DND-41 (cell line): ENCODE data around the gene CIC.
A peak's percentile ranks its signal among the peaks of the same experiment; 100 is the strongest.

Experiments used
- ATAC-seq: fragments of 200-7000 bp; cut with Tn5 transposase; 3 replicates; pipeline ENCODE4 v1.9.1; 2021; ENCODE audit warnings: low read depth; ENCODE audit not compliant: insufficient read depth
- DNase-seq: peaks from one replicate; pipeline ENCODE4 v3.0.0-alpha.2; 2020
- H2AFZ ChIP-seq: 2 replicates; pipeline ENCODE4 v1.6.0; 2012; ENCODE audit warnings: low read depth, low read length
- H3K27ac ChIP-seq: 2 replicates; pipeline ENCODE4 v1.5.1; 2012; ENCODE audit warnings: low read length, inconsistent platforms
- H3K27me3 ChIP-seq: fragments of 200-600 bp; sonication (generic); 2 replicates; pipeline ENCODE4 v1.6.0; 2012; ENCODE audit warnings: low read length, mild to moderate bottlenecking, inconsistent platforms; ENCODE audit not compliant: insufficient read depth, poor library complexity
- H3K36me3 ChIP-seq: 2 replicates; pipeline ENCODE4 v1.5.1; 2012; ENCODE audit warnings: low read length, inconsistent platforms; ENCODE audit not compliant: insufficient read depth
- H3K4me1 ChIP-seq: 2 replicates; pipeline ENCODE4 v1.5.1; 2012; ENCODE audit warnings: mild to moderate bottlenecking, low read length; ENCODE audit not compliant: insufficient read depth
- H3K4me2 ChIP-seq: 2 replicates; pipeline ENCODE4 v1.6.0; 2012; ENCODE audit warnings: mild to moderate bottlenecking, moderate library complexity, low read length, inconsistent platforms; ENCODE audit not compliant: insufficient read depth
- H3K4me3 ChIP-seq, 2 experiments: fragments of 200-600 bp in 1 of 2; shearing (Covaris generic) in 1 of 2; 2 replicates each; pipeline ENCODE4 v1.5.1; 2012 to 2016; ENCODE audit warnings: inconsistent platforms in 2 of 2, low read length in 2 of 2, mild to moderate bottlenecking in 2 of 2, low read depth in 1 of 2, moderate library complexity in 1 of 2
- H3K79me2 ChIP-seq: 2 replicates; pipeline ENCODE4 v1.6.0; 2012; ENCODE audit warnings: low read length, inconsistent platforms; ENCODE audit not compliant: insufficient read depth
- H3K9ac ChIP-seq: 2 replicates; pipeline ENCODE4 v1.6.0; 2012; ENCODE audit warnings: low read depth, mild to moderate bottlenecking, inconsistent platforms, low read length, moderate library complexity
- H3K9me3 ChIP-seq: 2 replicates; pipeline ENCODE4 v1.5.1; 2012; ENCODE audit warnings: low read length, moderate library complexity, mild to moderate bottlenecking, inconsistent platforms; ENCODE audit not compliant: insufficient read depth, severe bottlenecking
- H4K20me1 ChIP-seq: 2 replicates; pipeline ENCODE4 v1.6.0; 2012; ENCODE audit warnings: low read length; ENCODE audit not compliant: insufficient read depth
- CTCF ChIP-seq: IDR thresholded peaks from 2 replicates; pipeline ENCODE4 v1.5.1; 2012; ENCODE audit warnings: borderline replicate concordance, low read length, moderate library complexity, mild to moderate bottlenecking; ENCODE audit not compliant: poor library complexity, severe bottlenecking; ENCODE audit errors: extremely low read depth
- EZH2 ChIP-seq: IDR thresholded peaks from 3 replicates; pipeline ENCODE4 v1.6.1; 2012; ENCODE audit warnings: borderline replicate concordance, low read depth, mild to moderate bottlenecking, moderate library complexity, low read length, inconsistent platforms; ENCODE audit not compliant: severe bottlenecking

CIC gene

GRCh38 chr19:42285988-42286348 lies 16.9 kb downstream of the CIC start:
- H3K27ac ChIP-seq, result peak overlapping the region; percentile 77
- H3K9ac ChIP-seq, result peak overlapping the region; percentile 85; the same call in 1 of the 2 replicates
- TF ChIP-seq CTCF (no peak), EZH2 (no peak)
- H3K9me3 ChIP-seq, result no peaks in the 10 kb centered on the region
- no peak overlapping the region for H2AFZ ChIP-seq
- no peak overlapping the region for H3K4me3 ChIP-seq
- ATAC-seq, result no peak
- H3K36me3 ChIP-seq, result peaks cover 50% of the 10 kb centered on the region
- no peak for DNase-seq
- peak overlapping the region; percentile 36; the same call in 1 of the 2 replicates for H3K4me2 ChIP-seq
- H3K27me3 ChIP-seq, result no peaks in the 10 kb centered on the region
- H3K4me1 ChIP-seq, result peaks cover 45% of the 10 kb centered on the region
- H3K79me2 ChIP-seq, result peaks cover 34% of the 10 kb centered on the region
- peaks cover 43% of the 10 kb centered on the region for H4K20me1 ChIP-seq

- Histone ChIP-seq H3K36me3 (peaks cover 55% of the 10 kb centered on the region), H3K79me2 (peaks cover 30% of the 10 kb centered on the region), H3K4me3 (no peak overlapping the region), H3K9ac (peak overlapping the region; percentile 85; the same call in 1 of the 2 replicates), H3K4me2 (peak overlapping the region; percentile 36; the same call in 1 of the 2 replicates), H3K4me1 (peaks cover 40% of the 10 kb centered on the region), H4K20me1 (peaks cover 48% of the 10 kb centered on the region), H3K9me3 (no peaks in the 10 kb centered on the region), H3K27ac (peak overlapping the region; percentile 77; the same call in 1 of the 2 replicates), H3K27me3 (no peaks in the 10 kb centered on the region), H2AFZ (no peak overlapping the region)
- no peak for TF ChIP-seq EZH2
- no peak for TF ChIP-seq CTCF
- no peak for DNase-seq
- ATAC-seq, result no peak
Observed at GRCh38 chr19:42286349-42287016, 17.4 kb downstream of the CIC start.

- no peak overlapping the region for H3K27ac ChIP-seq
- no peak overlapping the region for H3K4me3 ChIP-seq
- TF ChIP-seq CTCF, result no peak
- no peak for TF ChIP-seq EZH2
- H3K4me1 ChIP-seq, result peaks cover 32% of the 10 kb centered on the region
- H3K4me2 ChIP-seq, result no peak overlapping the region
- no peaks in the 10 kb centered on the region for H3K9me3 ChIP-seq
- DNase-seq (no peak), ATAC-seq (no peak)
- H4K20me1 ChIP-seq, result peaks cover 52% of the 10 kb centered on the region
- H3K9ac ChIP-seq, result no peak overlapping the region
- peaks cover 63% of the 10 kb centered on the region for H3K36me3 ChIP-seq
- no peak overlapping the region for H2AFZ ChIP-seq
- H3K27me3 ChIP-seq, result no peaks in the 10 kb centered on the region
- peaks cover 26% of the 10 kb centered on the region for H3K79me2 ChIP-seq
Observed at GRCh38 chr19:42287017-42287826, 18.2 kb downstream of the CIC start.
